WTC11 (cell line): ENCODE results near the gene STAB1.

ENCODE experiments used
- JUN ChIP-seq: sonication (generic); formaldehyde crosslinking; IDR thresholded peaks from 2 replicates; pipeline ENCODE4 v1.8.0; 2023; ENCODE audit warnings: mild to moderate bottlenecking, missing genetic modification reagents
- NFYB ChIP-seq: sonication (generic); formaldehyde crosslinking; conservative IDR thresholded peaks from 2 replicates; pipeline ENCODE4 v1.8.0; 2022; ENCODE audit warnings: low read depth, missing genetic modification reagents
- SP1 ChIP-seq: sonication (generic); formaldehyde crosslinking; conservative IDR thresholded peaks from 2 replicates; pipeline ENCODE4 v1.8.1; 2022; ENCODE audit warnings: missing genetic modification reagents
- TP53 ChIP-seq: sonication (generic); formaldehyde crosslinking; IDR thresholded peaks from 2 replicates; pipeline ENCODE4 v1.8.1; 2023; ENCODE audit warnings: mild to moderate bottlenecking, missing genetic modification reagents
- ZNF263 ChIP-seq: sonication (generic); formaldehyde crosslinking; IDR thresholded peaks from 2 replicates; pipeline ENCODE4 v1.8.1; 2022; ENCODE audit warnings: low read depth, mild to moderate bottlenecking, moderate library complexity, missing genetic modification reagents
- TF ChIP-seq, protein P1 (sequence below): fragments of 200-600 bp; IDR thresholded peaks from 2 replicates; pipeline ENCODE4 v1.8.0; 2022; ENCODE audit warnings: antibody characterized with exemption
- TF ChIP-seq, protein P2 (sequence below): sonication (generic); formaldehyde crosslinking; IDR thresholded peaks from 2 replicates; pipeline ENCODE4 v1.8.1; 2023; ENCODE audit warnings: mild to moderate bottlenecking, missing genetic modification reagents, moderate library complexity
- TF ChIP-seq, protein P3 (sequence below): sonication (generic); formaldehyde crosslinking; IDR thresholded peaks from 2 replicates; pipeline ENCODE4 v1.8.0; 2022; ENCODE audit warnings: mild to moderate bottlenecking, missing genetic modification reagents
- TF ChIP-seq, protein P4 (sequence below): sonication (generic); formaldehyde crosslinking; IDR thresholded peaks from 2 replicates; pipeline ENCODE4 v1.8.1; 2023; ENCODE audit warnings: mild to moderate bottlenecking, missing genetic modification reagents
- TF ChIP-seq, protein P5 (sequence below): sonication (generic); formaldehyde crosslinking; IDR thresholded peaks from 2 replicates; pipeline ENCODE4 v1.8.1; 2022; ENCODE audit warnings: low read depth, missing genetic modification reagents, borderline replicate concordance
- TF ChIP-seq, protein P6 (sequence below): sonication (generic); formaldehyde crosslinking; conservative IDR thresholded peaks from 2 replicates; pipeline ENCODE4 v1.8.1; 2022; ENCODE audit warnings: mild to moderate bottlenecking, missing genetic modification reagents
- TF ChIP-seq, protein P7 (sequence below): sonication (generic); formaldehyde crosslinking; IDR thresholded peaks from 2 replicates; pipeline ENCODE4 v1.8.0; 2023; ENCODE audit warnings: mild to moderate bottlenecking, missing genetic modification reagents
- TF ChIP-seq, protein P8 (sequence below): sonication (generic); formaldehyde crosslinking; IDR thresholded peaks from 2 replicates; pipeline ENCODE4 v1.8.0; 2023; ENCODE audit warnings: missing genetic modification reagents
- TF ChIP-seq, protein P9 (sequence below): sonication (generic); formaldehyde crosslinking; IDR thresholded peaks from 2 replicates; pipeline ENCODE4 v1.8.1; 2022; ENCODE audit warnings: mild to moderate bottlenecking, moderate library complexity, missing genetic modification reagents

DNA sequence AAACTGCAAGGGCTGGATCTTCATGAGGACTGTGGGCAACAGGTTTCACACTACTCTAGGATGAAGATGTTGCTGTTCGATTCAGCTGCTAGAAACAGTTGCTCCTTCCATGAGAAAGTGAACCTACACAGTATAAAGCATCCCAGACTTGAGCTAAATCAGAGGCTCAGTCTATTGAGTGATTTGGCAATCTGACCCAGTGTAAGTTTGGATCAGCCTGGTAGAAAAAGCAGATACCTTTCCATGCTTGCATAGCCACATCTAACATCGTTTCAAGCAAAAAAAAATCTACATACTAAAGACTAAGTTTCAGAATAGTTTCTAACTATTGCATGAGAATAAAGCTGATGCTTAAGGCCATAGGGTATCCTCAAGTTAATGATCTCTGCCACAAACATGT is 45.9 kb downstream of the STAB1 start:
- TF ChIP-seq SP1 (CRISPR knock-in tag) (no peak), ZNF263 (CRISPR knock-in tag) (no peak), TP53 (CRISPR knock-in tag) (no peak), NFYB (CRISPR knock-in tag) (no peak), JUN (no peak)
- TF ChIP-seq, protein P1, sequence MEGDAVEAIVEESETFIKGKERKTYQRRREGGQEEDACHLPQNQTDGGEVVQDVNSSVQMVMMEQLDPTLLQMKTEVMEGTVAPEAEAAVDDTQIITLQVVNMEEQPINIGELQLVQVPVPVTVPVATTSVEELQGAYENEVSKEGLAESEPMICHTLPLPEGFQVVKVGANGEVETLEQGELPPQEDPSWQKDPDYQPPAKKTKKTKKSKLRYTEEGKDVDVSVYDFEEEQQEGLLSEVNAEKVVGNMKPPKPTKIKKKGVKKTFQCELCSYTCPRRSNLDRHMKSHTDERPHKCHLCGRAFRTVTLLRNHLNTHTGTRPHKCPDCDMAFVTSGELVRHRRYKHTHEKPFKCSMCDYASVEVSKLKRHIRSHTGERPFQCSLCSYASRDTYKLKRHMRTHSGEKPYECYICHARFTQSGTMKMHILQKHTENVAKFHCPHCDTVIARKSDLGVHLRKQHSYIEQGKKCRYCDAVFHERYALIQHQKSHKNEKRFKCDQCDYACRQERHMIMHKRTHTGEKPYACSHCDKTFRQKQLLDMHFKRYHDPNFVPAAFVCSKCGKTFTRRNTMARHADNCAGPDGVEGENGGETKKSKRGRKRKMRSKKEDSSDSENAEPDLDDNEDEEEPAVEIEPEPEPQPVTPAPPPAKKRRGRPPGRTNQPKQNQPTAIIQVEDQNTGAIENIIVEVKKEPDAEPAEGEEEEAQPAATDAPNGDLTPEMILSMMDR, result no peak
- TF ChIP-seq, protein P2, sequence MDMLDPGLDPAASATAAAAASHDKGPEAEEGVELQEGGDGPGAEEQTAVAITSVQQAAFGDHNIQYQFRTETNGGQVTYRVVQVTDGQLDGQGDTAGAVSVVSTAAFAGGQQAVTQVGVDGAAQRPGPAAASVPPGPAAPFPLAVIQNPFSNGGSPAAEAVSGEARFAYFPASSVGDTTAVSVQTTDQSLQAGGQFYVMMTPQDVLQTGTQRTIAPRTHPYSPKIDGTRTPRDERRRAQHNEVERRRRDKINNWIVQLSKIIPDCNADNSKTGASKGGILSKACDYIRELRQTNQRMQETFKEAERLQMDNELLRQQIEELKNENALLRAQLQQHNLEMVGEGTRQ (CRISPR knock-in tag), result no peak
- TF ChIP-seq, protein P3, sequence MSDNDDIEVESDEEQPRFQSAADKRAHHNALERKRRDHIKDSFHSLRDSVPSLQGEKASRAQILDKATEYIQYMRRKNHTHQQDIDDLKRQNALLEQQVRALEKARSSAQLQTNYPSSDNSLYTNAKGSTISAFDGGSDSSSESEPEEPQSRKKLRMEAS (CRISPR knock-in tag), result no peak
- TF ChIP-seq, protein P4, sequence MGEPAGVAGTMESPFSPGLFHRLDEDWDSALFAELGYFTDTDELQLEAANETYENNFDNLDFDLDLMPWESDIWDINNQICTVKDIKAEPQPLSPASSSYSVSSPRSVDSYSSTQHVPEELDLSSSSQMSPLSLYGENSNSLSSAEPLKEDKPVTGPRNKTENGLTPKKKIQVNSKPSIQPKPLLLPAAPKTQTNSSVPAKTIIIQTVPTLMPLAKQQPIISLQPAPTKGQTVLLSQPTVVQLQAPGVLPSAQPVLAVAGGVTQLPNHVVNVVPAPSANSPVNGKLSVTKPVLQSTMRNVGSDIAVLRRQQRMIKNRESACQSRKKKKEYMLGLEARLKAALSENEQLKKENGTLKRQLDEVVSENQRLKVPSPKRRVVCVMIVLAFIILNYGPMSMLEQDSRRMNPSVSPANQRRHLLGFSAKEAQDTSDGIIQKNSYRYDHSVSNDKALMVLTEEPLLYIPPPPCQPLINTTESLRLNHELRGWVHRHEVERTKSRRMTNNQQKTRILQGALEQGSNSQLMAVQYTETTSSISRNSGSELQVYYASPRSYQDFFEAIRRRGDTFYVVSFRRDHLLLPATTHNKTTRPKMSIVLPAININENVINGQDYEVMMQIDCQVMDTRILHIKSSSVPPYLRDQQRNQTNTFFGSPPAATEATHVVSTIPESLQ (CRISPR knock-in tag), result no peak
- TF ChIP-seq, protein P5, sequence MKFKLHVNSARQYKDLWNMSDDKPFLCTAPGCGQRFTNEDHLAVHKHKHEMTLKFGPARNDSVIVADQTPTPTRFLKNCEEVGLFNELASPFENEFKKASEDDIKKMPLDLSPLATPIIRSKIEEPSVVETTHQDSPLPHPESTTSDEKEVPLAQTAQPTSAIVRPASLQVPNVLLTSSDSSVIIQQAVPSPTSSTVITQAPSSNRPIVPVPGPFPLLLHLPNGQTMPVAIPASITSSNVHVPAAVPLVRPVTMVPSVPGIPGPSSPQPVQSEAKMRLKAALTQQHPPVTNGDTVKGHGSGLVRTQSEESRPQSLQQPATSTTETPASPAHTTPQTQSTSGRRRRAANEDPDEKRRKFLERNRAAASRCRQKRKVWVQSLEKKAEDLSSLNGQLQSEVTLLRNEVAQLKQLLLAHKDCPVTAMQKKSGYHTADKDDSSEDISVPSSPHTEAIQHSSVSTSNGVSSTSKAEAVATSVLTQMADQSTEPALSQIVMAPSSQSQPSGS (CRISPR knock-in tag), result no peak
- TF ChIP-seq, protein P6, sequence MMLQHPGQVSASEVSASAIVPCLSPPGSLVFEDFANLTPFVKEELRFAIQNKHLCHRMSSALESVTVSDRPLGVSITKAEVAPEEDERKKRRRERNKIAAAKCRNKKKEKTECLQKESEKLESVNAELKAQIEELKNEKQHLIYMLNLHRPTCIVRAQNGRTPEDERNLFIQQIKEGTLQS, result no peak
- TF ChIP-seq, protein P7, sequence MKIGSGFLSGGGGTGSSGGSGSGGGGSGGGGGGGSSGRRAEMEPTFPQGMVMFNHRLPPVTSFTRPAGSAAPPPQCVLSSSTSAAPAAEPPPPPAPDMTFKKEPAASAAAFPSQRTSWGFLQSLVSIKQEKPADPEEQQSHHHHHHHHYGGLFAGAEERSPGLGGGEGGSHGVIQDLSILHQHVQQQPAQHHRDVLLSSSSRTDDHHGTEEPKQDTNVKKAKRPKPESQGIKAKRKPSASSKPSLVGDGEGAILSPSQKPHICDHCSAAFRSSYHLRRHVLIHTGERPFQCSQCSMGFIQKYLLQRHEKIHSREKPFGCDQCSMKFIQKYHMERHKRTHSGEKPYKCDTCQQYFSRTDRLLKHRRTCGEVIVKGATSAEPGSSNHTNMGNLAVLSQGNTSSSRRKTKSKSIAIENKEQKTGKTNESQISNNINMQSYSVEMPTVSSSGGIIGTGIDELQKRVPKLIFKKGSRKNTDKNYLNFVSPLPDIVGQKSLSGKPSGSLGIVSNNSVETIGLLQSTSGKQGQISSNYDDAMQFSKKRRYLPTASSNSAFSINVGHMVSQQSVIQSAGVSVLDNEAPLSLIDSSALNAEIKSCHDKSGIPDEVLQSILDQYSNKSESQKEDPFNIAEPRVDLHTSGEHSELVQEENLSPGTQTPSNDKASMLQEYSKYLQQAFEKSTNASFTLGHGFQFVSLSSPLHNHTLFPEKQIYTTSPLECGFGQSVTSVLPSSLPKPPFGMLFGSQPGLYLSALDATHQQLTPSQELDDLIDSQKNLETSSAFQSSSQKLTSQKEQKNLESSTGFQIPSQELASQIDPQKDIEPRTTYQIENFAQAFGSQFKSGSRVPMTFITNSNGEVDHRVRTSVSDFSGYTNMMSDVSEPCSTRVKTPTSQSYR (CRISPR knock-in tag), result no peak
- TF ChIP-seq, protein P8, sequence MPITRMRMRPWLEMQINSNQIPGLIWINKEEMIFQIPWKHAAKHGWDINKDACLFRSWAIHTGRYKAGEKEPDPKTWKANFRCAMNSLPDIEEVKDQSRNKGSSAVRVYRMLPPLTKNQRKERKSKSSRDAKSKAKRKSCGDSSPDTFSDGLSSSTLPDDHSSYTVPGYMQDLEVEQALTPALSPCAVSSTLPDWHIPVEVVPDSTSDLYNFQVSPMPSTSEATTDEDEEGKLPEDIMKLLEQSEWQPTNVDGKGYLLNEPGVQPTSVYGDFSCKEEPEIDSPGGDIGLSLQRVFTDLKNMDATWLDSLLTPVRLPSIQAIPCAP (CRISPR knock-in tag), result no peak
- TF ChIP-seq, protein P9, sequence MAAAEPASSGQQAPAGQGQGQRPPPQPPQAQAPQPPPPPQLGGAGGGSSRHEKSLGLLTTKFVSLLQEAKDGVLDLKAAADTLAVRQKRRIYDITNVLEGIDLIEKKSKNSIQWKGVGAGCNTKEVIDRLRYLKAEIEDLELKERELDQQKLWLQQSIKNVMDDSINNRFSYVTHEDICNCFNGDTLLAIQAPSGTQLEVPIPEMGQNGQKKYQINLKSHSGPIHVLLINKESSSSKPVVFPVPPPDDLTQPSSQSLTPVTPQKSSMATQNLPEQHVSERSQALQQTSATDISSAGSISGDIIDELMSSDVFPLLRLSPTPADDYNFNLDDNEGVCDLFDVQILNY, result no peak
